ENCODE results near the gene GREM2. TPM values are rescaled to one million over a fixed set of nuclear protein-coding genes. Genes with fewer than 3 reads are reported as not detected.

Gene GREM2
- total RNA-seq, 1 experiment from 2014 or later, result not detected

DNA sequence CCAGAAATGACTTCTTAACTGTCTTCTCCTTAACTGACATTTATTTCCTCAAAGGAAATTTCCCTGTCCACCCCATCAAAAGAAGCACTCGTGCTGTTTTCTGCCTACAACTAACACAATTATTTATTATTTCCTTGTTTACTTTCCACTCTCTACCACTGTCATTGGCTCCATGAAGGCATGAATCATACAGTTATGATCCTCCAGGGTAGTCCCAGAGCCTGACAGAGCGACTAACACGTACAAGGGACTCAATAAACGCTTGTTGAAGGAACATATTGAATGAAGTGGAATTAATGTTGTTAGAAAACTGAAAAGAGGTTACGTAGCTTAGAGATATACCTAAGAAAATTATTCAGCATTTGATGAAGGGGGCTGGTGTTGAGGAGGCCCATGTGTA, 20.9 kb downstream of the GREM2 start:
- 0 out of 2 replicates have a peak, but pooled peaks cover 5% of the 10 kb centered on the region for H3K9me2 ChIP-seq (replicated peaks; ENCODE audit: low read length)
- ATAC-seq, result no peak
- H3K27ac ChIP-seq (ENCODE audit: low read length), result no peak overlapping the region
- no peak overlapping the region for H3K4me2 ChIP-seq (ENCODE audit: low read length)
- TF ChIP-seq EZH2phosphoT487 (IDR thresholded peaks at IDR 0.05; ENCODE audit: borderline replicate concordance, low read length) (no peak), EZH2 (IDR thresholded peaks at IDR 0.05; ENCODE audit: low read length, unreplicated experiment) (no peak), CTCF (conservative IDR thresholded peaks at IDR 0.05; ENCODE audit: low read depth, low read length) (no peak)
- H3K9me3 ChIP-seq (ENCODE audit: low read length), result no peaks in the 10 kb centered on the region
- no peaks in the 10 kb centered on the region for H4K20me1 ChIP-seq (ENCODE audit: low read length)
- no peaks in the 10 kb centered on the region for H3K4me1 ChIP-seq (ENCODE audit: insufficient read depth, low read length)
- POLR2A ChIA-PET (ENCODE audit: unreplicated experiment), result no interaction called here
- H3K36me3 ChIP-seq (ENCODE audit: low read depth, low read length), result no peaks in the 10 kb centered on the region
- no peaks in the 10 kb centered on the region for H3K79me2 ChIP-seq (ENCODE audit: low read length)
- DNase-seq, result no peak
- peaks cover 12% of the 10 kb centered on the region for H3K27me3 ChIP-seq (ENCODE audit: low read length)
- CTCF ChIA-PET, result no interaction called here
- BruUV-seq (replicated peaks), result no TSS peak
- no peak overlapping the region for H3K4me3 ChIP-seq (ENCODE audit: low read length)
- intact Hi-C loops (cut with micrococcal nuclease), result no loop called here
- no peak overlapping the region for H3K9ac ChIP-seq (ENCODE audit: low read length)
- H3F3A ChIP-seq (ENCODE audit: low read length, unreplicated experiment), result no peaks in the 10 kb centered on the region
- no peak overlapping the region for H2AFZ ChIP-seq (ENCODE audit: low read length)

- Histone ChIP-seq H2AFZ (ENCODE audit: low read length) (no peak overlapping the region), H3K9me3 (ENCODE audit: low read length) (no peaks in the 10 kb centered on the region), H3K9ac (ENCODE audit: low read length) (no peak overlapping the region), H3K27me3 (ENCODE audit: low read length) (peaks cover 12% of the 10 kb centered on the region), H3K4me2 (ENCODE audit: low read length) (no peak overlapping the region), H3K79me2 (ENCODE audit: low read length) (no peaks in the 10 kb centered on the region), H3K4me3 (ENCODE audit: low read length) (no peak overlapping the region), H3K9me2 (replicated peaks; ENCODE audit: low read length) (0 out of 2 replicates have a peak, but pooled peaks cover 5% of the 10 kb centered on the region), H3K36me3 (ENCODE audit: low read depth, low read length) (no peaks in the 10 kb centered on the region), H3K4me1 (ENCODE audit: insufficient read depth, low read length) (no peaks in the 10 kb centered on the region), H3K27ac (ENCODE audit: low read length) (no peak overlapping the region), H3F3A (ENCODE audit: low read length, unreplicated experiment) (no peaks in the 10 kb centered on the region), H4K20me1 (ENCODE audit: low read length) (no peaks in the 10 kb centered on the region)
- BruUV-seq (replicated peaks), result no TSS peak
- CTCF ChIA-PET, result no interaction called here
- DNase-seq (no peak), ATAC-seq (no peak)
- no peak for TF ChIP-seq EZH2 (IDR thresholded peaks at IDR 0.05; ENCODE audit: low read length, unreplicated experiment)
- POLR2A ChIA-PET (ENCODE audit: unreplicated experiment), result no interaction called here
- intact Hi-C loops (cut with micrococcal nuclease), result no loop called here
Observed at GRCh38 chr1:240589585-240590110, 22.3 kb downstream of the GREM2 start.

GRCh38 chr1:240586006-240586405, 25.9 kb downstream of the GREM2 start:
- BruUV-seq (replicated peaks), result no TSS peak

More at GRCh38 chr1:240586006-240586405, 25.9 kb downstream of the GREM2 start:
- no peaks in the 10 kb centered on the region for H3K36me3 ChIP-seq (ENCODE audit: low read depth, low read length)
- no peak for ATAC-seq
- 0 out of 2 replicates have a peak, but pooled peaks cover 5% of the 10 kb centered on the region for H3K9me2 ChIP-seq (replicated peaks; ENCODE audit: low read length)
- H3K79me2 ChIP-seq (ENCODE audit: low read length), result no peaks in the 10 kb centered on the region
- no peak overlapping the region for H3K4me3 ChIP-seq (ENCODE audit: low read length)
- CTCF ChIA-PET, result no interaction called here
- DNase-seq, result no peak
- H3F3A ChIP-seq (ENCODE audit: low read length, unreplicated experiment), result no peaks in the 10 kb centered on the region
- TF ChIP-seq EZH2 (IDR thresholded peaks at IDR 0.05; ENCODE audit: low read length, unreplicated experiment) (no peak), CTCF (conservative IDR thresholded peaks at IDR 0.05; ENCODE audit: low read depth, low read length) (no peak), EZH2phosphoT487 (IDR thresholded peaks at IDR 0.05; ENCODE audit: borderline replicate concordance, low read length) (no peak)
- no peaks in the 10 kb centered on the region for H3K4me1 ChIP-seq (ENCODE audit: insufficient read depth, low read length)
- no peaks in the 10 kb centered on the region for H4K20me1 ChIP-seq (ENCODE audit: low read length)
- no peak overlapping the region for H3K4me2 ChIP-seq (ENCODE audit: low read length)
- POLR2A ChIA-PET (ENCODE audit: unreplicated experiment), result interaction anchor here (0.6 kb wide), 1 partner anchor 585 kb away, joined by 3 read pairs; no protein-coding TSS in a partner anchor
- H3K9ac ChIP-seq (ENCODE audit: low read length), result no peak overlapping the region
- intact Hi-C loops (cut with micrococcal nuclease), result no loop called here
- no peak overlapping the region for H2AFZ ChIP-seq (ENCODE audit: low read length)
- peaks cover 12% of the 10 kb centered on the region for H3K27me3 ChIP-seq (ENCODE audit: low read length)
- no peak overlapping the region for H3K27ac ChIP-seq (ENCODE audit: low read length)
- no peaks in the 10 kb centered on the region for H3K9me3 ChIP-seq (ENCODE audit: low read length)
